Measurements from ENCODE around the gene DUSP15.
"Not testable (repeated sequence)": the region's sequence is repeated elsewhere in the genome, so short reads cannot be mapped to it uniquely, and the experiment has no call there.

The DUSP15 gene, protein sequence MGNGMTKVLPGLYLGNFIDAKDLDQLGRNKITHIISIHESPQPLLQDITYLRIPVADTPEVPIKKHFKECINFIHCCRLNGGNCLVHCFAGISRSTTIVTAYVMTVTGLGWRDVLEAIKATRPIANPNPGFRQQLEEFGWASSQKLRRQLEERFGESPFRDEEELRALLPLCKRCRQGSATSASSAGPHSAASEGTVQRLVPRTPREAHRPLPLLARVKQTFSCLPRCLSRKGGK

DNA sequence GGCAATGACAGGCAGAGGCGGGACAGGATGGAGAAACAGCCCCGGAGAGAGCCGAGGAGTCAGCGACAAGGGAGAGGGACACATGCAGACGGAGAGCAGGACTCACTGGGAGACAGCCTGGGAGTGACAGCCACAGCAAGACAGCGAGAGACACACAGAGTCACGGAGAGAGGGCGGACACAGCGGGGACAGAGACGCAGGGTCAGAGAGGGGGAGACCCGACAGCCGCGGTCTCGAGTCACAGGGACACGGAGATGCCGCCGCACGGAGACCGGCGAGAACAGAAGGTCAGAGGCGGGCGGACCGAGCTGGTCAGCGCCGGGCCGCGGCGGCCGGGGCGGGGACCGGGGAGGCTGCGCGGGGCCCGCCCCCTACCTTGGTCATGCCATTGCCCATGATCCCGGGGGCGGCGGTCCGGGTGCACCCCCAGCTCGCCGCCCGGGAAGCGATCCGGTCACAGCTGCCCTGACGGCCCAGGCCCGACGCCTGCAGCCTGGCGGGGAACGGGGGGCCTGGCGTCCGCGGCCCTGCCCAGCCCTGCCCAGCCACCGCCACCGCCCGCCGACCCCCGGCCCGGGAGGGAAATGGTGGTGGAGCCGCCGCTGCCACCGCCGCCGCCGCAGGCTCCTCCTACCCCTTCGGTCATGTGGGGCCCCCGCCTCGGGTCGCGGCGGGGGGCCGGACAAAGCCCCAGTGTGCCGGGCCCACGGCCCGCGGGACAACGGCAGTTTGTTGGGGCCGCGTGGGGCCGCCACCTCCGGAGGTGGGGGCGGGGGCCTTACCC, at the start of gene DUSP15, which contains the start of gene TTLL9:
Gene DUSP15, minus strand, starts transcription at position 586 of the 784 bp plus-strand sequence. Its CDS starts 190 bp downstream, at position 396.
Gene TTLL9, plus strand, starts transcription at position 693 of the 784 bp plus-strand sequence. CDS start 493 bp downstream, outside the sequence.
- Histone ChIP-seq H3F3A (ENCODE audit: insufficient read depth) (no peaks in the 10 kb centered on the region), H3K27me3 (ENCODE audit: low read length) (no peaks in the 10 kb centered on the region), H2AFZ (ENCODE audit: low read depth, low read length, severe bottlenecking) (peak within 1 kb of the TSS; percentile 92), H3K9me2 (replicated peaks; ENCODE audit: insufficient read depth, low read length) (no peaks in the 10 kb centered on the region), H3K4me3 (ENCODE audit: insufficient read depth, low read length, poor library complexity, severe bottlenecking) (peak within 1 kb of the TSS; percentile 47), H3K4me2 (ENCODE audit: low read depth, low read length, poor library complexity, severe bottlenecking) (peak within 1 kb of the TSS; percentile 58), H3K79me2 (ENCODE audit: insufficient read depth, low read length) (no peaks in the 10 kb centered on the region), H3K27ac (ENCODE audit: low read depth, low read length) (no peak within 1 kb of the TSS), H3K9ac (ENCODE audit: low read length) (peak within 1 kb of the TSS; percentile 56), H3K9me3 (ENCODE audit: insufficient read depth, low read length) (no peaks in the 10 kb centered on the region), H4K20me1 (ENCODE audit: low read depth, low read length) (no peaks in the 10 kb centered on the region), H3K36me3 (ENCODE audit: low read length) (no peaks in the 10 kb centered on the region)
- TF ChIP-seq EZH2phosphoT487 (conservative IDR thresholded peaks at IDR 0.05; ENCODE audit: low read length) = 0 out of 2 replicates have a peak, but pooled peaks have one; percentile 84
- no peak for TF ChIP-seq CTCF (IDR thresholded peaks at IDR 0.05; ENCODE audit: insufficient read depth, low read length, poor library complexity, severe bottlenecking)

GRCh38 chr20:31919410-31920155, 49.3 kb upstream of the DUSP15 start:
- H3F3A ChIP-seq (ENCODE audit: insufficient read depth) = no peaks in the 10 kb centered on the region
- no peaks in the 10 kb centered on the region for H3K9me3 ChIP-seq (ENCODE audit: insufficient read depth, low read length)
- H3K36me3 ChIP-seq (ENCODE audit: low read length) = no peaks in the 10 kb centered on the region
- H3K4me3 ChIP-seq (ENCODE audit: insufficient read depth, low read length, poor library complexity, severe bottlenecking) = no peak overlapping the region
- TF ChIP-seq CTCF (IDR thresholded peaks at IDR 0.05; ENCODE audit: insufficient read depth, low read length, poor library complexity, severe bottlenecking) (no peak), EZH2phosphoT487 (conservative IDR thresholded peaks at IDR 0.05; ENCODE audit: low read length) (no peak)
- no peaks in the 10 kb centered on the region for H4K20me1 ChIP-seq (ENCODE audit: low read depth, low read length)
- H3K79me2 ChIP-seq (ENCODE audit: insufficient read depth, low read length) = no peaks in the 10 kb centered on the region
- H3K27me3 ChIP-seq (ENCODE audit: low read length) = no peaks in the 10 kb centered on the region
- H2AFZ ChIP-seq (ENCODE audit: low read depth, low read length, severe bottlenecking) = no peak overlapping the region
- H3K9ac ChIP-seq (ENCODE audit: low read length) = no peak overlapping the region
- H3K27ac ChIP-seq (ENCODE audit: low read depth, low read length) = no peak overlapping the region
- no peaks in the 10 kb centered on the region for H3K9me2 ChIP-seq (replicated peaks; ENCODE audit: insufficient read depth, low read length)
- no peak overlapping the region for H3K4me2 ChIP-seq (ENCODE audit: low read depth, low read length, poor library complexity, severe bottlenecking)

DNA sequence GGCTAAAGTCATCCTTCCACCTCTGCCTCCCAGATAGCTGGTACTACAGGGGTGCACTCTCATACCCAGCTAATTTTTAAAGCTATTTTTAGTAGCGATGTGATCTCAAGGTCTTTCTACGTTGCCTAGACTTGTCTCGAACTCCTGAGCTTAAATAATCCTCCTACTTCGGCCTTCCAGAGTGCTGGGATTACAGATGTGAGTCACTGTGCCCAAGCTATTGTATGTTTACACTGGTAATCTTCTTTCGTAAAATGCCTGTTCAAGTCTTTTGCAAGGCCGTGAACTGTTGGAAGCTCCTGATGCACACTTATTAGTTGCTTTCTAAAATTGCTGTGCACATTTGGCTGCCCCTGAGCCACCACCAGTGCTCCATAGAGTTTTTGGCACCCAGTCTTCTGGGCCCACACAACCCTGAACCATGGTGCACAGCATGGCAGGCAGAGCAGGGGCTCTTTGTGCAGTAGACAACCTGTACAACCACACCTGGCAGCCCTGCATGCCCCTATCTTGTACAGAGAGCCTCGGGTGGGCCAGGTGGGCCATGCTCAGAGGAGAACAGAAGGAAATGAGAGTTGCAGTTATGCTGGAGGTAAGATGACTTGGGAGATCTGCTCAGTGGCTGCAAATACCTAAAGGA, 48.3 kb upstream of the DUSP15 start:
- Histone ChIP-seq H3K4me3 (ENCODE audit: insufficient read depth, low read length, poor library complexity, severe bottlenecking) (no peak overlapping the region), H3K27me3 (ENCODE audit: low read length) (no peaks in the 10 kb centered on the region), H3K4me2 (ENCODE audit: low read depth, low read length, poor library complexity, severe bottlenecking) (no peak overlapping the region), H3K9ac (ENCODE audit: low read length) (no peak overlapping the region), H4K20me1 (ENCODE audit: low read depth, low read length) (no peaks in the 10 kb centered on the region), H2AFZ (ENCODE audit: low read depth, low read length, severe bottlenecking) (no peak overlapping the region), H3K9me2 (replicated peaks; ENCODE audit: insufficient read depth, low read length) (no peaks in the 10 kb centered on the region), H3K79me2 (ENCODE audit: insufficient read depth, low read length) (no peaks in the 10 kb centered on the region), H3K36me3 (ENCODE audit: low read length) (no peaks in the 10 kb centered on the region), H3K27ac (ENCODE audit: low read depth, low read length) (no peak overlapping the region), H3F3A (ENCODE audit: insufficient read depth) (no peaks in the 10 kb centered on the region), H3K9me3 (ENCODE audit: insufficient read depth, low read length) (no peaks in the 10 kb centered on the region)
- TF ChIP-seq EZH2phosphoT487 (conservative IDR thresholded peaks at IDR 0.05; ENCODE audit: low read length) (no peak), CTCF (IDR thresholded peaks at IDR 0.05; ENCODE audit: insufficient read depth, low read length, poor library complexity, severe bottlenecking) (no peak)

GRCh38 chr20:31917962-31918412, 47.7 kb upstream of the DUSP15 start:
- H3K27me3 ChIP-seq (ENCODE audit: low read length) = not testable (repeated sequence)

More at GRCh38 chr20:31917962-31918412, 47.7 kb upstream of the DUSP15 start:
- H3K9me2 ChIP-seq (replicated peaks; ENCODE audit: insufficient read depth, low read length); H3K4me3 ChIP-seq (ENCODE audit: insufficient read depth, low read length, poor library complexity, severe bottlenecking); H4K20me1 ChIP-seq (ENCODE audit: low read depth, low read length); H3K9me3 ChIP-seq (ENCODE audit: insufficient read depth, low read length); H2AFZ ChIP-seq (ENCODE audit: low read depth, low read length, severe bottlenecking); H3K27ac ChIP-seq (ENCODE audit: low read depth, low read length); H3K4me2 ChIP-seq (ENCODE audit: low read depth, low read length, poor library complexity, severe bottlenecking); H3K9ac ChIP-seq (ENCODE audit: low read length); H3K79me2 ChIP-seq (ENCODE audit: insufficient read depth, low read length); H3F3A ChIP-seq (ENCODE audit: insufficient read depth); H3K36me3 ChIP-seq (ENCODE audit: low read length): not testable (repeated sequence)

Measured in SU-DHL-6 (cell line).